Astrocyte of the spinal cord (primary cell): ENCODE measurements around the gene FXYD4.

Experiments used
- DNase-seq: peaks from one replicate; pipeline ENCODE4 v3.0.0; 2011; ENCODE audit warnings: low read depth, low spot score
- H3K4me3 ChIP-seq: 2 replicates; pipeline ENCODE4 v1.5.1; 2011; ENCODE audit warnings: low read depth, mild to moderate bottlenecking, low read length, moderate library complexity
- CTCF ChIP-seq: IDR thresholded peaks from 2 replicates; pipeline ENCODE4 v1.5.1; 2012; ENCODE audit warnings: low read depth, mild to moderate bottlenecking, low read length, inconsistent platforms
- in situ Hi-C: cut with HindIII; loops from 2 replicates; pipeline ENCODE4 v1.10.0; 2017; ENCODE audit warnings: low sequenced_read_pairs

Gene FXYD4

GRCh38 chr10:43424416-43424815, 53.0 kb downstream of the FXYD4 start:
- H3K4me3 ChIP-seq = no peak overlapping the region
- in situ Hi-C loops = no loop called here
- no peak for DNase-seq
- no peak for TF ChIP-seq CTCF
